Erythroblast (primary cell): ENCODE results near the gene C5orf58.

Source experiments
- GATA1 ChIP-seq: IDR thresholded peaks from 2 replicates; pipeline ENCODE4 v1.6.1; 2011; ENCODE audit warnings: low read depth, mild to moderate bottlenecking, control low read depth, low read length, moderate library complexity
- POLR2A ChIP-seq: IDR thresholded peaks from 2 replicates; pipeline ENCODE4 v1.6.1; 2011; ENCODE audit warnings: mild to moderate bottlenecking, low read length

DNA sequence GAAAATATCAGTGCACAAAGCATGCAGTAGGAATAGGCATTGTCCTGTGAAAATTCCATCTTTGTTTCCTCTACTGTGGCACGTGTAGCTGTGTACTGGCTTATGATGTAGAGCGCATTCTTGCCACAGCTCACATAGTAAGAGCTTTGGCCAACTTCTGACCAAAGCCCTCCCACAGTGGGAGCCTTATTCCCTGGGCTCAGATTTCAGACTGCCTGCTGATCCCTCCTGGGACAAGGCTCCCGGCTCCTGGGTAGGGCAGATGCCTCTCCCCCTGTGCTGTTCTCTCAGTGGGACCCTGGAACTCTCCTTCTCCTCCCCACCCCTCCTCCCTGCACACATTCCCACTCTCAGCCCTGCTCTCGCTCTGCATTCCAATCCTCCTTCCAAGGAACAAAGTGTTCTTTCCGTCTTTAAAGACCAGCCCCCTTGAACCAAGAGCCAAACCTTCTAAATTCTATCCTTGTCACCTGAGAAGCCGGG, 47.3 kb downstream of the C5orf58 start:
- TF ChIP-seq POLR2A (no peak), GATA1 (no peak)
